GM21737 (cell line): ENCODE data around the gene GBA2.
A peak's percentile ranks its signal among the peaks of the same experiment; 100 is the strongest.

ENCODE experiments used
- ATAC-seq: cut with Tn5 transposase; IDR thresholded peaks from one replicate; pipeline ENCODE4 v1.9.1; 2021; ENCODE audit warnings: mild to moderate bottlenecking, moderate library complexity; ENCODE audit not compliant: unreplicated experiment

Gene GBA2

GRCh38 chr9:35740243-35740642, 8.8 kb downstream of the GBA2 start:
- no peak for ATAC-seq

- no peak for ATAC-seq
Observed at GRCh38 chr9:35738924-35739323, 10.1 kb downstream of the GBA2 start.

- ATAC-seq = no peak
Observed at GRCh38 chr9:35738186-35738585, 10.8 kb downstream of the GBA2 start.

- ATAC-seq = no peak
Observed at GRCh38 chr9:35737143-35737542, 11.9 kb downstream of the GBA2 start.

GRCh38 chr9:35736201-35736633, 12.8 kb downstream of the GBA2 start:
- ATAC-seq = no peak

- no peak for ATAC-seq
Observed at GRCh38 chr9:35734096-35734495, 14.9 kb downstream of the GBA2 start.

GRCh38 chr9:35732800-35733541, 16.1 kb downstream of the GBA2 start:
- ATAC-seq = no peak

- ATAC-seq = peak; percentile 71
Observed at GRCh38 chr9:35732185-35732799, 16.7 kb downstream of the GBA2 start, which contains the start of the genes CREB3 and TLN1. CREB3 (plus strand) TSS chr9:35732666; CDS start chr9:35732773, 107 bp downstream. TLN1 (minus strand) TSS chr9:35732195; CDS start chr9:35725694, 6,501 bp downstream.

GRCh38 chr9:35731415-35732184, 17.4 kb downstream of the GBA2 start:
- ATAC-seq = peak; percentile 0

- ATAC-seq = no peak
Observed at GRCh38 chr9:35730486-35730854, 18.6 kb downstream of the GBA2 start.

- no peak for ATAC-seq
Observed at GRCh38 chr9:35729700-35730485, 19.1 kb downstream of the GBA2 start.

GRCh38 chr9:35729101-35729500, 19.9 kb downstream of the GBA2 start:
- ATAC-seq = no peak

GRCh38 chr9:35728041-35728971, 20.7 kb downstream of the GBA2 start:
- ATAC-seq = no peak

- ATAC-seq = no peak
Observed at GRCh38 chr9:35727676-35728040, 21.4 kb downstream of the GBA2 start.

GRCh38 chr9:35726931-35727330, 22.1 kb downstream of the GBA2 start:
- ATAC-seq = no peak

GRCh38 chr9:35725362-35725761, 23.7 kb downstream of the GBA2 start:
- no peak for ATAC-seq

GRCh38 chr9:35723908-35724307, 25.1 kb downstream of the GBA2 start:
- ATAC-seq = no peak

- no peak for ATAC-seq
Observed at GRCh38 chr9:35723426-35723825, 25.6 kb downstream of the GBA2 start.

- ATAC-seq = no peak
Observed at GRCh38 chr9:35719546-35719945, 29.5 kb downstream of the GBA2 start.
